ENCODE results near the gene FARP2. TPM values are rescaled to one million over a fixed set of nuclear protein-coding genes. Genes with fewer than 3 reads are reported as not detected.
"Not testable (repeated sequence)": the region's sequence is repeated elsewhere in the genome, so short reads cannot be mapped to it uniquely, and the experiment has no call there.

The FARP2 gene
- total RNA-seq, 1 donor = 41.3 TPM

DNA sequence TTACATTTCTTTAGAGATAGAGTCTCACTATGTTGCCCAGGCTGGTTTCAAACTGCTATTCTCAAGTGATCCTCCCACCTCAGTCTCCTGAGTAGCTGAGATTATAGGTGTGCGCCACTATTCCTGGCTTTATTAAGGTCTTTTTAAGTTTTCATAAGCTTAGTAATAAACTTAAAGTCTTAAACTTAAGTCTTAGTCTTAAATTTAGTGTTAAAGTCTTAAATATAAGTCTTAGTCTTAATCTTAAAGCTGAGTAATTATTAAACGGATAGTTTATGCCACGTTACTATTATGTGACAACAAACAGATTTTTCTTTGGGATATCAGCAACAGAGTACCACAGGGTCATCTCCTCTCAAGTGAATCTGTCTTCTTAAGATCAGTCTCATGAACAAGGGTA is 12.6 kb downstream of the FARP2 start:
- H3K79me2 ChIP-seq (ENCODE audit: insufficient read depth, low read length) = peaks cover 85% of the 10 kb centered on the region
- H4K20me1 ChIP-seq (ENCODE audit: insufficient read depth, low read length) = peaks cover 6% of the 10 kb centered on the region
- no peak for DNase-seq (ENCODE audit: insufficient read length, low spot score, missing footprints)
- no peak overlapping the region for H3K4me2 ChIP-seq (ENCODE audit: insufficient read depth, low read length)
- no peaks in the 10 kb centered on the region for H3K9me3 ChIP-seq (ENCODE audit: low read depth, low read length)
- peaks cover 4% of the 10 kb centered on the region for H3K4me1 ChIP-seq (ENCODE audit: insufficient read depth, low read length)
- H3K36me3 ChIP-seq (ENCODE audit: insufficient read depth, low read length) = no peaks in the 10 kb centered on the region
- no peak overlapping the region for H3K4me3 ChIP-seq (ENCODE audit: insufficient read depth, low read length)
- no peak overlapping the region for H2AFZ ChIP-seq (ENCODE audit: low read length)
- no peak overlapping the region for H3K27ac ChIP-seq (ENCODE audit: low read depth, low read length)
- TF ChIP-seq, protein P1, sequence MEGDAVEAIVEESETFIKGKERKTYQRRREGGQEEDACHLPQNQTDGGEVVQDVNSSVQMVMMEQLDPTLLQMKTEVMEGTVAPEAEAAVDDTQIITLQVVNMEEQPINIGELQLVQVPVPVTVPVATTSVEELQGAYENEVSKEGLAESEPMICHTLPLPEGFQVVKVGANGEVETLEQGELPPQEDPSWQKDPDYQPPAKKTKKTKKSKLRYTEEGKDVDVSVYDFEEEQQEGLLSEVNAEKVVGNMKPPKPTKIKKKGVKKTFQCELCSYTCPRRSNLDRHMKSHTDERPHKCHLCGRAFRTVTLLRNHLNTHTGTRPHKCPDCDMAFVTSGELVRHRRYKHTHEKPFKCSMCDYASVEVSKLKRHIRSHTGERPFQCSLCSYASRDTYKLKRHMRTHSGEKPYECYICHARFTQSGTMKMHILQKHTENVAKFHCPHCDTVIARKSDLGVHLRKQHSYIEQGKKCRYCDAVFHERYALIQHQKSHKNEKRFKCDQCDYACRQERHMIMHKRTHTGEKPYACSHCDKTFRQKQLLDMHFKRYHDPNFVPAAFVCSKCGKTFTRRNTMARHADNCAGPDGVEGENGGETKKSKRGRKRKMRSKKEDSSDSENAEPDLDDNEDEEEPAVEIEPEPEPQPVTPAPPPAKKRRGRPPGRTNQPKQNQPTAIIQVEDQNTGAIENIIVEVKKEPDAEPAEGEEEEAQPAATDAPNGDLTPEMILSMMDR (IDR thresholded peaks at IDR 0.05; ENCODE audit: extremely low read depth, low read depth, low read length) = no peak
- H3K27me3 ChIP-seq (ENCODE audit: insufficient read depth, low read length) = no peaks in the 10 kb centered on the region

DNA sequence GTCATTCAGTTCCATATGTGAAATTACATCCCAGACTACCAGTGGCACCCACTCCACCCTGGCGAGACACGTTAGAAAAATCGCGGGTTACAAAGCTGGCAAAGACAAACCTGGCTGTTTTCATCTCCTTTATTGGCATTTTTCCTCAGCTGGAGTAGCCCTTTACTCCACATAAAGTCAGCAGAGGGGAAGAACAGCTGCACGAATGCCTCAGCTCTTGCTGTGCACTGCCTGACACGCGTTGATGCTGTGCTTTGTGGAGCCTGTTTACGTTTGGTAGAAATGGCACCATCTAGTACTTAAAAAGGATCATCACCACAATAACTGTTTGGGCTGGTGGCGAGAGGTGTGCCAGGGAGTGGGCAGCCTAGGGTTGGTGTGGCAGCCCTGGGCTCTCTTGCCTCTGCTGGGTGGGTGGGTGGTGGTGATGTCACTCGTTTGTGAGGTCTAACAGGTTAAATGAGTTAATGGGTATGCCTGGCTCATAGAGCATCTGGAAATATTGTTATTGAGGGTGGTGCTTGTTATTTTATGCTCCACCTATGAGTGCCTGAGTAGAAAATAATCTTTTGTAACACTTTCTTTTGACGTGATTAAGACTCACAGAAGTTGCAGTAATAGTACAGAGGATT is 16.4 kb downstream of the FARP2 start:
- H2AFZ ChIP-seq (ENCODE audit: low read length) = no peak overlapping the region
- H3K27me3 ChIP-seq (ENCODE audit: insufficient read depth, low read length) = no peaks in the 10 kb centered on the region
- H3K79me2 ChIP-seq (ENCODE audit: insufficient read depth, low read length) = peaks cover 73% of the 10 kb centered on the region
- peaks cover 11% of the 10 kb centered on the region for H3K36me3 ChIP-seq (ENCODE audit: insufficient read depth, low read length)
- no peaks in the 10 kb centered on the region for H3K9me3 ChIP-seq (ENCODE audit: low read depth, low read length)
- no peak overlapping the region for H3K4me2 ChIP-seq (ENCODE audit: insufficient read depth, low read length)
- H3K27ac ChIP-seq (ENCODE audit: low read depth, low read length) = no peak overlapping the region
- DNase-seq (ENCODE audit: insufficient read length, low spot score, missing footprints) = no peak
- TF ChIP-seq, protein P1 (IDR thresholded peaks at IDR 0.05; ENCODE audit: extremely low read depth, low read depth, low read length) = no peak
- no peaks in the 10 kb centered on the region for H3K4me1 ChIP-seq (ENCODE audit: insufficient read depth, low read length)
- peaks cover 9% of the 10 kb centered on the region for H4K20me1 ChIP-seq (ENCODE audit: insufficient read depth, low read length)
- no peak overlapping the region for H3K4me3 ChIP-seq (ENCODE audit: insufficient read depth, low read length)

DNA sequence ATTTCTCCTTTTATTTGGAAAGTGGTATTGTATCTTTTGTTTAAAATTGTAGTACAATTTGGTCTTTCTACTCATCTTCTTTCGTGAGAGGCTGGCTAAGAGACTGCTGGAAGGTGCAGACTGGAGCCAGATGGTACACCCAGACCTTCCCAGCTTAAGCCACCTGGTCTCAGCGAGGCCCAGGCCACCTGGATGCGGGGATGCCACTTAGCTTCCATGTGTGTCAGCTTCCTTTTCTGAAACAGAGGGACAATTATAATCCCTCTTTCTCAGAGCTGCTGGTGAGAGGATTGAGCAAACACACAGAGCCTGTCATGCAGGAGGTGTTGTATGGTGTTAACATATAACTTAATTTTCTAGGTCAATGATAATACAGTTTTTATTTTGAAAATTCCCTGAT is 17.4 kb downstream of the FARP2 start:
- Histone ChIP-seq H3K4me2 (ENCODE audit: insufficient read depth, low read length) (no peak overlapping the region), H3K9me3 (ENCODE audit: low read depth, low read length) (no peaks in the 10 kb centered on the region), H3K27me3 (ENCODE audit: insufficient read depth, low read length) (no peaks in the 10 kb centered on the region), H3K4me1 (ENCODE audit: insufficient read depth, low read length) (peaks cover 2% of the 10 kb centered on the region), H2AFZ (ENCODE audit: low read length) (no peak overlapping the region), H3K36me3 (ENCODE audit: insufficient read depth, low read length) (peaks cover 11% of the 10 kb centered on the region), H3K79me2 (ENCODE audit: insufficient read depth, low read length) (peaks cover 68% of the 10 kb centered on the region), H3K4me3 (ENCODE audit: insufficient read depth, low read length) (no peak overlapping the region), H3K27ac (ENCODE audit: low read depth, low read length) (no peak overlapping the region), H4K20me1 (ENCODE audit: insufficient read depth, low read length) (peaks cover 9% of the 10 kb centered on the region)
- TF ChIP-seq, protein P1 (IDR thresholded peaks at IDR 0.05; ENCODE audit: extremely low read depth, low read depth, low read length) = no peak
- no peak for DNase-seq (ENCODE audit: insufficient read length, low spot score, missing footprints)

DNA sequence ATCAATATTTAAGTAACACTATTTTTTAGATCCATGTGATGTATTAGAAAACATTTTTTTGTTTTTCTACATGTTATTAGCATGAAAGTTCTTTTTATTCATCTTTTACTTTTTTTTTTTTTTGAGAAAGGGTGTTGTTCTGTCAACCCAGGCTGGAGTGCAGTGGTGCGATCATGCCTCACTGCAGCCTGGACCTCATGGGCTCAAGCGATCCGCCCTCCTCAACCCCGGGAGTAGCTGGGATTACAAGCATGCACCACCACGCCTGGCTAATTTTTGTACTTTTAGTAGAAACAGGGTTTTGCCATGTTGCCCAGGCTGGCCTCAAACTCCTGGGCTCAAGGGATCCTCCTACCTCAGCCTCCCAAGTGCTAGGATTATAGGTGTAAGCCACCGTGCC is 17.8 kb downstream of the FARP2 start:
- H2AFZ ChIP-seq (ENCODE audit: low read length); H3K9me3 ChIP-seq (ENCODE audit: low read depth, low read length); H3K27me3 ChIP-seq (ENCODE audit: insufficient read depth, low read length); H3K27ac ChIP-seq (ENCODE audit: low read depth, low read length); DNase-seq (ENCODE audit: insufficient read length, low spot score, missing footprints); H4K20me1 ChIP-seq (ENCODE audit: insufficient read depth, low read length); H3K4me3 ChIP-seq (ENCODE audit: insufficient read depth, low read length); H3K4me1 ChIP-seq (ENCODE audit: insufficient read depth, low read length); H3K4me2 ChIP-seq (ENCODE audit: insufficient read depth, low read length): not testable (repeated sequence)
- Histone ChIP-seq H3K79me2 (ENCODE audit: insufficient read depth, low read length) (peaks cover 65% of the 10 kb centered on the region), H3K36me3 (ENCODE audit: insufficient read depth, low read length) (peaks cover 11% of the 10 kb centered on the region)
